ENCODE measurements around the gene COX19. TPM values are rescaled to one million over a fixed set of nuclear protein-coding genes. Genes with fewer than 3 reads are reported as not detected.

COX19 gene
- total RNA-seq, 1 donor from 2014 or later: 13.1 TPM

GRCh38 chr7:1021366-1021765 is 46.0 kb upstream of the COX19 start:
- Mint-ChIP-seq H3K4me3 (no peak overlapping the region), H3K27me3 (ENCODE audit: low read depth) (no peaks in the 10 kb centered on the region), H3K4me1 (peaks cover 3% of the 10 kb centered on the region), H3K9me3 (no peaks in the 10 kb centered on the region), H3K27ac (ENCODE audit: unreplicated experiment) (no peak overlapping the region), H3K36me3 (ENCODE audit: low read depth) (peaks cover 15% of the 10 kb centered on the region)
- no peak for TF ChIP-seq CTCF (conservative IDR thresholded peaks at IDR 0.05)
- no peak for DNase-seq (ENCODE audit: low read depth, low spot score)

DNA sequence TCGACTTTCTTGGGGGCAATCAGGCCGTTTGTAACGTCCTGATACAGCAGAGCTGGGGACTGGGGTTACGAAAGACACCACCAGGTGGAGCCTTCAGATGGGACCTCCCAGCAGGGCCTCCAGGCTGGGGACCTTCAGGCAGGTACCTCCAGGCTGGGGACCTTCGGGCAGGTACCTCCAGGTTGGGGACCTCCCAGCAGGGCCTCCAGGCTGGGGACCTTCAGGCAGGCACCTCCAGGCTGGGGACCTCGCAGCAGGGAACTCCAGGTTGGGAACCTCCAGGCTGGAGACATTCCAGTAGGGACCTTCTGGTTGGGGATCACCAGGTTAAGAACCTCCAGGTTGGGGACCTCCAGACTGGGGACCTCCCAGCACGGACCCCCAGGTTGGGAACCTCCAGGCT is 45.5 kb upstream of the COX19 start:
- Mint-ChIP-seq H3K27ac (ENCODE audit: unreplicated experiment) (no peak overlapping the region), H3K4me3 (no peak overlapping the region), H3K9me3 (no peaks in the 10 kb centered on the region), H3K4me1 (no peaks in the 10 kb centered on the region), H3K27me3 (ENCODE audit: low read depth) (no peaks in the 10 kb centered on the region), H3K36me3 (ENCODE audit: low read depth) (peaks cover 12% of the 10 kb centered on the region)
- DNase-seq (ENCODE audit: low read depth, low spot score): no peak
- peak; percentile 20 for TF ChIP-seq CTCF (conservative IDR thresholded peaks at IDR 0.05)

DNA sequence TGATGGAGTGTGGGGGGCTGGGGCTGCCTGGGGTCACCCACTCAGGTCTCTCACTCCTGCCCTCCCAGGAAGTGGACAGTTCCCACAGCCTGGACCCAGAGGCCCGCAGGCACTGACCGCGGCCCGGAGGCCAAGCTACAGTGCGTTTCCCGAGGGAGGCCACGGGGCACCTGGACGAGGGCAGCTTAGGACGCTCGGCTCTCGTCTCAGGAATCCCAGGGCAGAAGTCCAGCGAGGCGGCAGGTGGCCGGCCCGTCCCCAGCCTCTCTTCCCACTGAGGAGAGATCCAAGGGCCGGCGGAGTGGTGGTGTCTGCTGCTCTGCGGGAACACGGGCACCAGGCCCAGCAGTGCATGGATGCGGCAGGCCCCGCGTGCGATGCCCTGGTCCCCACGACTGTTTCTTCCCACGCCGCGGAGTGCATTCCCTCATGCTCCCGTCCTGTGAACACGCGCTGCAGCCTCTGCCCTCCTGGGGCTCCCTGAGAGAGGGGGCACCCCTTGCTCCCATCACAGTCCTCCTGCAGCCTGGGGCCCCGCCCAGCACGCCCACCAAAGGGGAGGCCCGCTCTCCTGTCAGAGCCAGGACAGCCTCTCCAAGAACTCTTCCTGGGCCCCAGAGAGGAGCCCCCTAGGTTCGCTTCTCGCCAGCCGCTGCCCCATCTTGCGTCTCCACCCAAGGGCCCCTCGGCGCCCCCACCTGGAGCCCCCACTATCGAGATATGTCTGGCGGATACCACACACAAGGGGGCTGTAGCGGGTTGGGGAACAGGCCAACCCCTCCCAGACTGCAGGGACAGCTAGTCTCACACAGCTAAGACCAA is 44.7 kb upstream of the COX19 start:
- H3K27me3 Mint-ChIP-seq (ENCODE audit: low read depth): no peaks in the 10 kb centered on the region
- H3K27ac Mint-ChIP-seq (ENCODE audit: unreplicated experiment): no peak overlapping the region
- no peak overlapping the region for H3K4me3 Mint-ChIP-seq
- H3K9me3 Mint-ChIP-seq: no peaks in the 10 kb centered on the region
- H3K4me1 Mint-ChIP-seq: no peaks in the 10 kb centered on the region
- peaks cover 12% of the 10 kb centered on the region for H3K36me3 Mint-ChIP-seq (ENCODE audit: low read depth)
- TF ChIP-seq CTCF (conservative IDR thresholded peaks at IDR 0.05): no peak
- DNase-seq (ENCODE audit: low read depth, low spot score): no peak

DNA sequence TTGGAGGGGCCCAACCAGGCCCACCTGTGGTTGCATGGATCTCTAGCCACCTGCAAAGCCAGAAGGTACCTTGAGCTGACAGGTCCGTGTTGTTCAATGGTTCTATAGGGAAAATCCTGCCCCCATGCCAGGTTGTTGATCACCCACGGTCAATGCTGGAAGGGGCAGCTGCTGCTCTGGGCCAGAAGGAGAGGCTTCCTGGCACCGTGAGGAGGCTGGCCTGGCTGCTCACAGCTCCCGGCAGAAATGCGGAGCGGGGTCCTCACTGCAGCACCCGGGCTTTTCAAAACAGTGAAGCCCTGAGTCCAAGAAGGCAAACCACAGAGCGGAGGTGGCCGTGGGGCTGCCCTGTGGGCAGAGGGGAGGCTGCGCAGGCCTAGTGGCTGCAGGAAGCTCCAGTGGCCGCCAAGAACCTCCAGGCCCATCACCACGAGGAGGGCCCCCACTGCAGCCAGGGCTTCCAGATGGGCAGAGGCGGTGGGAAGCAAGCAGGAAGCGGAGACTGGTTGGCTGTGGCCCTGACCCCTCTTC is 44.0 kb upstream of the COX19 start:
- Mint-ChIP-seq H3K27ac (ENCODE audit: unreplicated experiment) (no peak overlapping the region), H3K36me3 (ENCODE audit: low read depth) (peaks cover 12% of the 10 kb centered on the region), H3K27me3 (ENCODE audit: low read depth) (no peaks in the 10 kb centered on the region), H3K4me1 (peaks cover under 1% of the 10 kb centered on the region), H3K4me3 (no peak overlapping the region), H3K9me3 (no peaks in the 10 kb centered on the region)
- TF ChIP-seq CTCF (conservative IDR thresholded peaks at IDR 0.05): no peak
- no peak for DNase-seq (ENCODE audit: low read depth, low spot score)

DNA sequence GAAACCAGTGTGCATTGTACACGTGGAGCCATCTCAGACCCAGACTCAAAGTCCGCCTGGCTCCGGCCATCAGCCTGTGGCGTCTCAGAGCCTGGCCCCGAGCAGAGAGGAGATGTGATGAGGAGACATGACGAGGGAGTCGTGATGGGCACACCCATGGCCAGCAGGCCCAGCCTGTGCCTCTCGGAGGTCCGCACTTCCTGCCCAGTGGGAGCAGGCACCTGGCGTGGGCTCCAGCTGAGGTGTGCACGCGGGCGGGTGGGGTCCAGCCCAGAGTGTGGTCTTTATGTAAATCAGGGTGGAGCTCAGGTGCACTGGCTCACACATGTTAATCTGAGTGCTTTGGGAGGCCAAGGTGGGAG is 43.0 kb upstream of the COX19 start:
- TF ChIP-seq CTCF (conservative IDR thresholded peaks at IDR 0.05): no peak
- Mint-ChIP-seq H3K36me3 (ENCODE audit: low read depth) (peaks cover 12% of the 10 kb centered on the region), H3K27me3 (ENCODE audit: low read depth) (no peaks in the 10 kb centered on the region), H3K27ac (ENCODE audit: unreplicated experiment) (peak overlapping the region; percentile 62), H3K4me3 (no peak overlapping the region), H3K4me1 (peaks cover 7% of the 10 kb centered on the region), H3K9me3 (no peaks in the 10 kb centered on the region)
- DNase-seq (ENCODE audit: low read depth, low spot score): no peak
